ENCODE data around the gene BANP.
A peak's percentile ranks its signal among the peaks of the same experiment; 100 is the strongest.
"Not testable (repeated sequence)": the region's sequence is repeated elsewhere in the genome, so short reads cannot be mapped to it uniquely, and the experiment has no call there.

Gene BANP

DNA sequence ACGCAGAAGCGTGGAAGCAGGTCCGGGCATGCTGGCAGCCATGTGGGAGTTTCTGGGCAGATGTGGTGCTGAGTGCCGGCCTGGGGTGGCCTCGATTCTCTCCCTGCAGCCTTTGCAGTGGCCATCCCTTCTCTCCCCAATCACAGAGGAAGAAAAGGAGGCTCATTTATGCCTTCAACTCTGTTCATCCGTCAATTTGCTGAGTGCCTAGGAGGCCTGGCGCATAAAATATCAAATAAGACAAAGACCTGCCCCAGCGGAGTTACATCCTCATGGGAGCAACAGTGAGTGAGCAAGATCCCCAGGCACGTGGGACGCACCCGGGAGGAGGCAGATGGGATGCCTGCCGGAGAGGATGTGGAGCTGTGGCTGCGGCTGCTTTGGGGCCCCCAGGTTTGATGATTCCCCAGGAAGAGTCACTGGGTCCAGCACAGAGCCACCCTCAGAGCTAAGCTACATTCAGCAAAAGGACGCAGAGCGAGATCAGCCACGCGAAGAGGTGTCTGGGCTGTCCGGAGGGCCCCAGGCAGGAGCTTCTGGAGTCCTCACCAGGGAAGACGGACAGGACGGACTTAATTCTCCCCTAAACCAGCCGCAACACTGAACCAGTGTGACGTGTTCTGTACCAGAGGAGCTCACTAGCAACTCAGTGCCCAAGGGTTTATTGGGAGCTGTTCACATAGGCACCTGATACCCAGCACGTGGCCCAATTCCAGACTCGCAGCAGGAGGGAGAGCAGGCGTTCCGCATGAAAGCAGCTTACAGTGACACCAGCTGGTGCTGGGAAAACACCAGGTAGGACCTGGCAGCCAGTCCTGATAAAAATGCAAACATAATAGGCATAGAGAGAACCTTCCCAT is 26.2 kb upstream of the BANP start:
- FAIRE-seq (no peak), DNase-seq (ENCODE audit: insufficient read length, low spot score) (peak; percentile 42)
- TF ChIP-seq, protein P1, sequence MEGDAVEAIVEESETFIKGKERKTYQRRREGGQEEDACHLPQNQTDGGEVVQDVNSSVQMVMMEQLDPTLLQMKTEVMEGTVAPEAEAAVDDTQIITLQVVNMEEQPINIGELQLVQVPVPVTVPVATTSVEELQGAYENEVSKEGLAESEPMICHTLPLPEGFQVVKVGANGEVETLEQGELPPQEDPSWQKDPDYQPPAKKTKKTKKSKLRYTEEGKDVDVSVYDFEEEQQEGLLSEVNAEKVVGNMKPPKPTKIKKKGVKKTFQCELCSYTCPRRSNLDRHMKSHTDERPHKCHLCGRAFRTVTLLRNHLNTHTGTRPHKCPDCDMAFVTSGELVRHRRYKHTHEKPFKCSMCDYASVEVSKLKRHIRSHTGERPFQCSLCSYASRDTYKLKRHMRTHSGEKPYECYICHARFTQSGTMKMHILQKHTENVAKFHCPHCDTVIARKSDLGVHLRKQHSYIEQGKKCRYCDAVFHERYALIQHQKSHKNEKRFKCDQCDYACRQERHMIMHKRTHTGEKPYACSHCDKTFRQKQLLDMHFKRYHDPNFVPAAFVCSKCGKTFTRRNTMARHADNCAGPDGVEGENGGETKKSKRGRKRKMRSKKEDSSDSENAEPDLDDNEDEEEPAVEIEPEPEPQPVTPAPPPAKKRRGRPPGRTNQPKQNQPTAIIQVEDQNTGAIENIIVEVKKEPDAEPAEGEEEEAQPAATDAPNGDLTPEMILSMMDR (IDR thresholded peaks at IDR 0.05; ENCODE audit: insufficient read depth, missing control alignments): peak; percentile 39

DNA sequence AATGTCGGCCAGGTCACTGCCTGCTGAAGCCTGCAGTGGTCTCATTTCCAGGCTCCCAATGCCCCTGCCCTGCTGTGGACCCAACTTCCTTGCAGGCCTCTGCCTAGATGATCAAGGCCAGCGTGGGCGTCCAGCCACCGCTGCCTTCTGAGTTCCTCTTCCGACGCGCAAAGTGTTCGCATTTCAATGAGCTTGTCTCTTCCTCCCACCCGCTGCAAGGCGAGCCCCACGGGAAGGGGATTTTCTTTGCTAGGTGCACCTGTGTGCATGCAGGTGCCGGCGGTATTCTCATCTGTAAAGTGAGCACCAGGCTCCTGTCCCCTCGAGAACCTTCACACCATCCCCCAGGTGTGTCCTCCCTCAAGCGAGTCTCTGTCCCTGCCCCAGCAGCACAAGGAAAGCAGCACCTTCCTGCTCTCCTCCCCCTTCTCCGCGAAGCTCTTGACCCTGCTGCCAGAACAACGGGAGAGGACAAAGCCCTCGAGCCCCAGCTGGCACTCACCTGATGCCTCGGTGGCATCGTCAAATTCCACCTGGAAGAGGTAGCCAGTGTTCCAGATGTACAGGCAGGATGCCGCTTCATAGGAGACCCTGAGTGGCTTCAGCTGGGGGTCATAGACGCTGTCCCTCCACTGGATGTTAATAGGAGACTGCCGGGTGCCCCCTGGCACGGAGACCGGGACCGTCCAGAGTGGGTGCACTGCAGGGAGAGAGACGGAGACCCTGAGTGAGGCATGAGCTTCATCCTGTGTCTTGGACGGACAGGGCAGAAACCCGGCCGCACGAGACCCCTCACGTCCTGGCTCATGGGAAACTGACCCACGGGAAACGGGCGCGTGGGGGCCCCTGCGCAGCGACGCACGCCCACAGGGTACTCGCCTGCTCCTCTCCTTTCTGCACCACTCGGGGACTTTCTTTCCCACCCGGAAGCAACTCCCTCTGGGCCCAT is 24.7 kb upstream of the BANP start:
- no peak for DNase-seq (ENCODE audit: insufficient read length, low spot score)
- FAIRE-seq: no peak
- TF ChIP-seq, protein P1 (IDR thresholded peaks at IDR 0.05; ENCODE audit: insufficient read depth, missing control alignments): no peak

DNA sequence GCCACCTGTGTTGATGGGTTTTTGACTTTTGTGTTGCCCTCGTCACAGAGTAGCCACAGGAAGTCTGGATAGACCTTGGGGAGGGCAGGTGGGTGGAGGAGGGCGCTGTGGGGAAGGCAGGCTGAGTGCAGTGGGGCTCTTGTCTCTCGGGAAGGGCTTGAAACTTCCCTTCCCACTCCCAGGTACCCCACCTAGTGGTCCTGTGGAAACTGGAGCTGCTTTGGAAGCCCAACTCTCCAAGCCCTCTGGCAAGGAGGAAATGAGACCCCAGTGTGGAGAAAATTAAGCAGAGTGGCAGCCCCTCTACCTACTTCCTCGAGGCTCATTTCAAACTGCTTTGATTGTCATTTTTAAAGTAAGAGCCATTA is 24.1 kb upstream of the BANP start:
- DNase-seq (ENCODE audit: insufficient read length, low spot score): no peak
- FAIRE-seq: no peak
- TF ChIP-seq, protein P1 (IDR thresholded peaks at IDR 0.05; ENCODE audit: insufficient read depth, missing control alignments): no peak

DNA sequence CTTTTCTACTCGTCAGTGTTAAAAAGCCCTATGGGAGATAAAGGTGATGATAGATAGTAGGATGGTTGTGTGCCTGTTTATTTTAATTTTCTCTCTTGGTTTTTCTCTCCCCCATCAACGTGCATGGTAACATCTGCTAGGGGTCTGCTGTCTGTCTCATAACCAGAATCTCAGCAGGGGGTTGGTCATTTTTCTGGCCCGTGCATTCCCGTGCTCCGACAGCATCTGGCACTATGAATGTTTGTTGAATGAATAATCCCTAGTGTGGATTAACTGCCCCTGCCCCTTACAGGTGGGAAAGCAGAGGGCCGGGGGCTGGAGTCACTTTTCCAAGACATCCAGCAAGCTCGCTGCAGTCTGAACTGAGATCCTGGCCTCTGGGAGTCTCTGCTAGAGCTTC is 21.2 kb upstream of the BANP start:
- FAIRE-seq: no peak
- TF ChIP-seq, protein P1 (IDR thresholded peaks at IDR 0.05; ENCODE audit: insufficient read depth, missing control alignments): no peak

DNA sequence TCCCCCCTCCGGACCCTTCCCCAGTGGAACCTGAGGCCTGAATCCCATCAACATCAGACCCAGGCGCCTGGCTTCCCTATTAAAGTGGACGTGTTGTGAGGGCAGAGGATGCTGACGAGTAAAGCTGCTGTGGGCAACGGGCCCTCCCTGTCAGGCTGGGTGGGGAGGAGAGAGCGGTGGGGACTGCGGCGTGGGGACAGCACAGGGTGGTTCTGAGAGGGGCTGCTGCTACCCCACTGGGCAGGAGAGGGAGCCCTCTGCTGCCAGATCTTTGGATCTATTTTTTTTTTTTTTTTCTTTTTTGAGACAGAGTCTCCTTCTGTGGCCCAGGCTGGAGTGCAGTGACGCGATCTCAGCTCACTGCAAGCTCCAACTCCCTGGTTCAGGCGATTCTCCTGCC is 20.8 kb upstream of the BANP start:
- FAIRE-seq (no peak), DNase-seq (ENCODE audit: insufficient read length, low spot score) (no peak)
- TF ChIP-seq, protein P1 (IDR thresholded peaks at IDR 0.05; ENCODE audit: insufficient read depth, missing control alignments): peak; percentile 40

More for the DNA sequence above, 21.2 kb upstream of the BANP start:
- DNase-seq (ENCODE audit: insufficient read length, low spot score): no peak

DNA sequence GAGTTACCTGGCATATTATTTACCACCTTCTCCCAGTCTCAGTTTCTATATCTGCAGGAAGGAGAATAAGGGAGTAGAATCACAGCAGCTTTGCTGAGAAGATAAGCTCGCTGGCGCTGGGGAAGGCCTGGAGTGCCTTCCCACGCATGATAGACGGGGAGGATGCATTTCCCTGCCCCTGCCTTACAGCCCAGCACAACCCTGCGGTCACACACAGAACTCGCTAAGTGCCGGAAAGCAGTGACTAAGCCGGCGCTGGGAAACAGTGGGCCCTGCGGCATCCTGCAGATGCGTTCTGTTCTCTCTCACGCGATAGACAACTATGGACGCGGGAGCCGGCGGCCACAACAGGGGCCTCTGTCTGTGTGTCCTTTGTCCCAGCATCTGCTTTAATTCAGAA is 19.7 kb upstream of the BANP start:
- TF ChIP-seq, protein P1 (IDR thresholded peaks at IDR 0.05; ENCODE audit: insufficient read depth, missing control alignments): no peak
- FAIRE-seq (no peak), DNase-seq (ENCODE audit: insufficient read length, low spot score) (no peak)

DNA sequence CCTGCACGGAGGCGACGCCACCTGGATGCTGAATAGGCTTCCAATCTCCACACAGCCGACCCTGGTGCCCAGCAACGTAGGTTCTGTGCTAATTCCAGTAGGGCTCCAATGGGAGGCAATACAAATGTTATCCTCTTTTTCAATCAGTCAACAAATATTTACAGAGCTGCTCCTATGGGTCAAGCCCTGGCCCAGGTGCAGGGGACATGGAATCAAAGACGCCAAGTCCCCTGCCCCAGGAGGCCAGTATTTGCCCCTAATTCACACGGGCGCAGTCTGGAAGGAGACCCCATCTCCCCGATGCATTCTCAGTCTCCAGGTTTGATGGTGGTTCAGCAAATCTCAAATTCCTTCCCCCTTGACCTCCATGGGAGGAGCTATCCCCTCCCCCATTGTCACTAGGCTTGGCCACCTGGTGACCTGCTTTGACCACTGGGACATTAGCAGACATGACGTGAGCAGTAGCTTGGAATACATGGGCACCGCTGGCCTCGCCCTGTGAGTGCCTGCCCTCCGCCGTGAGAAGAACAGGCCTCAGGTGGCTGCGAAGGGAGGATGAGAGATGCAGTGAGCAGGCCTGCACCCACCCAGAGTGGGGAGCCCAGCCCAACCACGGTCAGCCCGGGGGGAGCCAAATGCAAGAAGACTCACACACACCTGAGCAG is 18.6 kb upstream of the BANP start:
- not testable (repeated sequence) for DNase-seq (ENCODE audit: insufficient read length, low spot score); FAIRE-seq

Data from D721Med (cell line).